GM21576 (cell line): ENCODE measurements around the gene UNC45B.
"Not testable (repeated sequence)": the region's sequence is repeated elsewhere in the genome, so short reads cannot be mapped to it uniquely, and the experiment has no call there.

Source experiments
- ATAC-seq: cut with Tn5 transposase; IDR thresholded peaks from one replicate; pipeline ENCODE4 v1.9.1; 2021; ENCODE audit warnings: mild to moderate bottlenecking, moderate library complexity; ENCODE audit not compliant: unreplicated experiment

The UNC45B gene

DNA sequence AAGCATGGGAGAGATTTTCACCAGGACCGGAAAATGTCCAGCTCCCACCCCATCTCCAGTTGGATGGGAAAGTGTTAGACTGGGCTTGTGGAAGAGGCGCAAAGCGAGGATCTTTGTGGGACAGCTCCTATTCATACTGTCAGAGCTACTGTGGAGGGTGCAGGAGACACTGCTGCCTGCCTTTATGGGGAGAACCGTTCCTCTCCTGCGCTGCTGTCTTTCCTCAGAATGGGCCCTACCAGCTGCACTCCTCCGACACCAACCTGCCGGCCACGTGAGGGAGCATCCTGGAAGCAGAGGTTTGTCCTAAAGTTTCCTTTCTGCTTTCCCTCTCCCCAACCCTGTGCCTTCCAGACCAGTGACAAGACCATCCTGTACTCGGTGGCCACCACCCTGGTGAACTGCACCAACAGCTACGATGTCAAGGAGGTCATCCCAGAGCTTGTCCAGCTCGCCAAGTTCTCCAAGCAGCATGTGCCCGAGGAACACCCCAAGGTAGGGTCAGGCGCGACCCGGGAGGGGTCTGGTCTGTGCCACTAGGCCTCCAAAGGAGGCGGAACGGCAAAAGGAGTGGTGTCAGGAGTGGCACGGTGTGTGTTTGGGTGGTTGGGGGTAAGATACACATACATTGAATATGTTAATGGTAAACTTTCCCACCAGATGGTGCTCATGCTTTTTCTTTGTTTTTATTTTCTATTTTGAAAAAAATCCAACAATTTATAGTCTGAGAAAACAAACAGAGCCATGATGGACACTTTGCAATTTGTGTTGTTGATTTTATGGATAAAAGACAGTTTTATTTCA lies 23.6 kb downstream of the UNC45B start:
- ATAC-seq: no peak

DNA sequence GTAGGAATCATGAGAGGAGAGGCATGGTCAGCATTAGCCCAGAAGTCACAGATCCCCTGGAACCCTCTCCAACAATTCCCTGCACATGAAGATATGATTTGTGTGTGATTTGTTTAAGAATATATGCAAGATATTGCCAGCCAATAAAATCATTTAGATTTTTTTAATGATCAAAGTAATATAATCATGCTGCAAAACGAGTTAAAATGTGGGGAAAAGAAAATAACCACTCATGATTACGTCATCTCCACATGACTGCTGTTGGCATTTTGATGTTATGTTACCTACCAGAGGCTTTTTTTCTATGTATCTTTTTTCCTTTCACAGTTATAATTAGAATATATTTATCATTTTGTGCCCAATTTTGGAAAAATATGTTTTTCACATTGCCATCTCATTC lies 24.2 kb downstream of the UNC45B start:
- no peak for ATAC-seq

DNA sequence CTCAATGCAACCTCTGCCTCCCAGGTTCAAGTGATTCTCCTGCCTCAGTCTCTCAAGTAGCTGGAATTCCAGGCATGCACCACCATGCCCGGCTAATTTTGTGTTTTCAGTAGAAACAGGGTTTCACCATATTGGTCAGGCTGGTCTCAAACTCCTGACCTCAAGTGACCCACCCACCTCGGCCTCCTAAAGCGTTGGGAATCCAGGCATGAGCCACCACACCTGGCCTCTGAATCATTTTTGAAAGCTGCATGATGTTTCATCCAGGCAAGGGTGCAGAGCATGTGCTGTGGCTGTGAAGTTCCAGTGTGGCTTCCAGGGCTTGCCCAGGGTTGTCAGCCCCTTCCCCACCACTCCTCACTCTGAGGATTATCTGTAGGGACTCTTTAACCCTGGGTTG lies 24.7 kb downstream of the UNC45B start:
- ATAC-seq: not testable (repeated sequence)

DNA sequence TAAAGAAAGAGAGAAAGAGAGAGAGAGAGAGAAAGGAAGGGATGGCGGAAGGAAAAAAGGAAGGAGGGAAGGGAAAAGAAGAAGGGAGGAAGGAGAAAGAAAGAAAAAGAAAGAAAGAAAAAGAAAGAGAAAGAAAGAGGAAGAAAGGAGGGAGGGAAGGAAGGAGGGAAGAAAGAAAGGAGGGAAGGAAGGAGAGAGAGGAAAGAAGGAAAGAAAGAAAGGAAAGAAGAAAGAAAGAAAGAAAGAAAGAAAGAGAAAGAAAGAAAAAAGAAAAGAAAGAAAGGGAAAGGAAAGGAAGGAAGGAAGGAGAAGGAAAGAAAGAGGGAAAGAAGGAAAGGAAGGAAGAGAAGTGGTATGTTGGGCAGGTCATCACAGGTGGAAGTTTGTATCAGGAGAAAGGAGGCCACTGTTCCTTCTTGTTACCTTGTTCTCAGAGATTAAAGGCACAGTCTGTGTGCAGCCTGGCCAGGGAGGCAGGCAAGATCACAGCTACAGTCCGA lies 27.3 kb downstream of the UNC45B start:
- no peak for ATAC-seq

DNA sequence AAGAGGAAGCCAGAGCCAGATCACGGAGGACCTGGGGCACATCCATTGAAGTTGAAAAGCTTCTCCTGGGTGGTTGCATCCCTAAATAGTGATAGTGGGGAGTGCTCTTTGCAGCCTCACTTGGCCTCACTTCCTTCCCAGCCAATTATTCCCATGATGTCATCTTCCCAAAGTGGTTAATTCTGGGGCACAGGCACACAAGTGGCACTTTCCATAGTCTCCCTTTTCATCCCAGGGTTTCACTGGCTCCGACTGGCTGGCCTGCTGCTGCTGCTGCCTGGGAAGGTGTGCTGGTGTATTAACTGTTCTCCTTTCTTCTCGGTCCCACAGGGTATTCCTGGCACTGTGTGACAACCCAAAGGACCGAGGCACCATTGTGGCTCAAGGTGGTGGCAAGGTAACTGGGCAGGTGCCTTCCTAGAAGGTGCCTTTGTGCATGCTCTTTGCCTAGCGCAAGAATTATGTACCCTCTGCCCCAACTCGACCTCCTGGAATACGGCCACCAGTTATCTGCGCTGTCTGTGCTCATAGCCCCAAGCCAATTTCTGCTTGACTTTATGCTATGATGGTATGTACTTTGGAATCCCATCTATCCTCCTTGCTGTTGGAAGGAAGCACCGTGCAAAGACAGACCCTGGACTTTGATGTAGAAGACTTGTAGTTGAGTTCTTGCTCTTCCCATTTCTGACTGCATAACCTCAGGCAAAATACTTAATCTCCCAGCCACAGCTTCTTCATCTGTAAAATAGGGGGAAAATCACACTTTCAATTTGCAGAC lies 28.2 kb downstream of the UNC45B start:
- ATAC-seq: no peak

DNA sequence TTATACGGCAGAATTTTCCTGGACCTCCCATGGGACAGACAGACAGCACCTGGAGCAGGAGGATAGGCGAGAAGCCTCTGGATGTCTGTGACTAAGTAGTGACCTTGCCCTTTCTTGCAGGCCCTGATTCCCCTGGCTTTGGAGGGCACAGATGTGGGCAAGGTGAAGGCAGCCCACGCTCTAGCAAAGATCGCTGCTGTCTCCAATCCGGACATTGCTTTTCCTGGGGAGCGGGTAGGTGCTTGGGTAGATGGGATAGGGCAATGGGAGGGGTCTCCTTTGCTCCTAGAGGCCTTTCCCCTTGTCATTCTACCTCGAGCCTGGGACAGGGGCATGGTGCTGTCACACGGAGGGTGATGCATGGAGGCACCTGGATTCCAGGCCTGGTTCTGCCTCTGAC lies 29.3 kb downstream of the UNC45B start:
- ATAC-seq: no peak

DNA sequence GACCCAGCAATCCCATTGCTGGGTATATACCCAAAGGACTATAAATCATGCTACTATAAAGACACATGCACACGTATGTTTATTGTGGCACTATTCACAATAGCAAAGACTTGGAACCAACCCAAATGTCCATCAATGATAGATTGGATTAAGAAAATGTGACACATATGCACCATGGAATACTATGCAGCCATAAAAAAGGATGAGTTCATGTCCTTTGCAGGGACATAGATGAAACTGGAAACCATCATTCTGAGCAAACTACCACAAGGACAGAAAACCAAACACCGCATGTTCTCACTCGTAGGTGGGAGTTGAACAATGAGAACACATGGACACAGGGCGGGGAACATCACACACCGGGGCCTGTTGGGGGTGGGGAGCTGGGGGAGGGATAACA lies 31.8 kb downstream of the UNC45B start:
- ATAC-seq: not testable (repeated sequence)

DNA sequence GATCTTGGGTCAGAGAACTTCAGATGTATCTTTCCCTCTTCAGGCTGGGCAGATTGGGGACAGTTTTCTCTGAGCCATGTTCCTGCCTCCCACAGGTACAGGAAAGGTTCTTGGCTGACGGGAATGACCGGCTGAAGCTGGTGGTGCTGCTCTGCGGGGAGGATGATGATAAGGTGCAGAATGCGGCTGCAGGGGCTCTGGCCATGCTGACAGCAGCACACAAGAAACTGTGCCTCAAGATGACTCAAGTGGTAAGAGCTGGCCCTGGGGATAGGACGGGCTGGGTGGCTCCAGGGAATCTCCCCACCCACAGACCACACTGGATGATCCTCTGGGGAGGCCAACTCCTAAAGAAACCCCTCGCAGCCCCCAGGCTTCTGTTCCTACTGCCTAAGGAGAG lies 35.7 kb downstream of the UNC45B start:
- no peak for ATAC-seq

DNA sequence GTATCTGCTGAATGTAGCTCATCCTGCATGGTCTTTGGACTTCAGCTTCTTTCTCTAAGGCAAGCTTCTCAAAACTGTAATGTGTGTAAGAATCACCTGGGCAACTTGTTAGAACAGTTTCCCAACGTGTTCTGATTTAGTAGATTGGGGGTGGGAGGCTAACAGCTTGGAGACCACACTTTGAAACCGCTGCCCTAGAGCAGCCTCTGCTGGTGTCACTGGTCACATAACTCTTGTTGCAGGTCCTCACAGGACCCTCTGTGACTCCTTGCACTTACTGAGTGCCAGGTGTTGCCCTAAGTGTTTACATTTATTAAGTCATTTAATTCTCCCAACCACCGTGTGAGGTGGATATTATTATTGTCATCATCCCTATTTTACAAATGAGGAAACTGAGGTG lies 36.7 kb downstream of the UNC45B start:
- ATAC-seq: no peak

DNA sequence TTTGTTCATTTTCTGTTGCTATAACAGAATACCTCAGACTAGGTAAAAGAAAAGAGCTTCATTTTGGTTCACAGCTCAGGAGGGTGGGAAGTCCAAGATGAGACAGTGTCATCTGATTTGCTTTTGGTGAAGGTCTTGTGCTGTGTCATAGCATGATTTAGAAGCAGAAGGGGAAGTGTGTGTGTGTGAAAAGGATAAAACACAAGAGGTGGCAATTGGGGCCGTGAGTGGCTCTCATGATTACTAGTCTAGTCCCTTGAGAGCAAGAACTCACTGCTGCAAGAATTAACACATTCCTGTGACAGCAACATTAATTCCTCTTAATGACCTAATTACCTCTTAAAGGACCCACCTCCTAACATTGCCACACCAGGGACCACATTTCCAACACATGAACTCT lies 38.2 kb downstream of the UNC45B start:
- ATAC-seq: no peak

DNA sequence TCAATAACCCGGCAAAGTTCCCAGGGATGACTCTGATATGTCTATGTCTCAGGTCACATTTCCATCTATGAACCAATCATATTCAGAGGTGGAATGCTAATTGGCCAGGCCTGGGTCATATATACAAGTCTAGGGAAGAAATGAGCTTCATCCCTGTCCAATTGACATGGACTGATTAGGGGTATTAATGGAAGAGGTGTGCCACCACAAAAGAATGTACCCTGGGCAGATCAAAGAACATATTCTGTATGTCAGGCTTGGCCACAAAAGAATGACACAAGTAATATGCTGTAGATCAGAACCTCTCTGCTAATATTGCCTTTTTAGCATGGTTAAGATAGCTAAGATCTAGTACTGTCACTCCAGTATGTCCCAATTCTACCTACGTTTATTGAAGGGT lies 39.9 kb downstream of the UNC45B start:
- no peak for ATAC-seq

DNA sequence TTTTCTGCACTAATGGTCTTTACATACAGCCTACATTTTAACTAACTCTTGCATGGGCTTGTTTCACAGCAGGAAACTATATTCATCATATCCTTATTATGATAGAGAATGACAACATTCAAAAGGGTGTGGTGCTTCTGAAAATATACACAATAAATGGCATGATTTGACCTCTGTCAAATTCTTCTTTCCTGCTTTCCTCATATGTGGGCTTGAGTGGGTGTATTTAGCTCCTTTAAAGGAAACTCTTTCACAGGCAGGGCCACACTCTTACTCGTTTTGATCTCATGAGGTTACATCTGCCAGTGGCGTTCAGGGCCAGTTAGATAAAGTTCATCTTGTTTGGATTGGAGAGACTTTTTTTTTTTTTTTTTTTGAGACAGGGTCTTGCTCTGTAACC lies 40.5 kb downstream of the UNC45B start:
- ATAC-seq: no peak

DNA sequence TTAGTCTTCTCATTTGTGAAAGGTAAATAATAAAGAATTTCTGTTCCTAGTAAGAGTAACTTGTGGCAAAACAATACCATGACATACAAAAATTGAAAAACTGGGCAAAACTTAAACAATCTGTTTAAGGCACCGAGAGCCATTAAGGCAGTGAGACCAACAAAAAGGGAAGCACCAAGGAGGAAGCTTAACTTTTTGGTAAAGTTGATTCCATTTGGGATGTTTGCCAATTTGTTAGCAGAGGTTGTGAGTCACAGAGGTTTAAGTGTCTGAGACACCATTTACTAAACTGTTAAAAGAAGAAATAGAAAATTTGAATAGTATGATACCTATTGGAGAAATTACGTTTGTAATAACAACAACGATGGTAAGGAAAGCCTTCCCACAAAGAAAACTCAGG lies 41.7 kb downstream of the UNC45B start:
- no peak for ATAC-seq

DNA sequence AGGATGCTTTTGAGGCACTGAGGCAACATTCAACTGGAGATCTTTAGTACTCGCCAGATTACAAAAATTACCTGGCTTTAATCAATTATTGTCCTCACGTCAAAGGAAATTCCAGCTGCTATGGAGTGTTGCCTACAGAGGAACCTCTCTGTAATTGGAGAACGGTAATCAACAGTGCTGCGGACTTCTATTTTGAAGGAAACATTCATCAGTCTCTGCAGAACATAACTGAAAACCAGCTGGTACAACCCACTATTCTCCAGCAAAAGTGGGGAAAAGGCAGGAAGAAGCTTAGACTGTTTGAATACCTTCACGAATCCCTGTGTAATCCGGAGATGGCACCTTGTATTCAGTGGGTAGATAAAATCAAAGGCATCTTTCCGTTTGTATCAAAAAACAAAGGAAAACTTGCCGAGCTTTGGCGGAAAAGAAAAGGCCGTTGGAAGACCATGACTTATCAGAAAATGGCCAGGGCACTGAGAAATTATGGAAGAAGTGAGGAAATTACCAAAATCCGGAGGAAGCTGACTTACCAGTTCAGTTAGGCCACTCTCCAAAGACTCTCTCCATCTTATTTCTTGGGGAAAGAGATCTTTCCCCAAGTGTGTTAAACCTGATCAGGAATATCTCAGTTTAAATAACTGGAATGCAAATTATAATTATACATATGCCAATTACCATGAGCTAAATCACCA lies 43.5 kb downstream of the UNC45B start:
- ATAC-seq: no peak

DNA sequence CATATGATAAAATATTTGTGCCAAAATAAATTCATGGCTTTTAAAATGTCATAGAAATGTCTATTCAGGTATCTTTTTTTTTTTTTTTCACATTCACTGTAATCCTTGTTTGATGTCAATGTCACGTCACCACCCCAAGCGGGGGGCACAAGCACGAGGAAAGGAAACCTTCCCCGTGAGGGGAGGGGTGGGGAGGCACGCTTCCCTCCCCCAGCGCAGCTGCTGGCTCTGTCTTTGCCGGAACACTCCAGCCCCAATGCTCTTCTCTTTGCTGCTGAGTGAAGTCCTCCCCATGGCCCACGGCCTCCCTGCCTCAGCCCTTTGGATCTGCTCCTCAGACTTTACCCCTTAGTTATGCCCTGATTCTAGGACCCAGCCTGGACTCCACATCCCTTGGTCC lies 45.1 kb downstream of the UNC45B start:
- ATAC-seq: no peak

DNA sequence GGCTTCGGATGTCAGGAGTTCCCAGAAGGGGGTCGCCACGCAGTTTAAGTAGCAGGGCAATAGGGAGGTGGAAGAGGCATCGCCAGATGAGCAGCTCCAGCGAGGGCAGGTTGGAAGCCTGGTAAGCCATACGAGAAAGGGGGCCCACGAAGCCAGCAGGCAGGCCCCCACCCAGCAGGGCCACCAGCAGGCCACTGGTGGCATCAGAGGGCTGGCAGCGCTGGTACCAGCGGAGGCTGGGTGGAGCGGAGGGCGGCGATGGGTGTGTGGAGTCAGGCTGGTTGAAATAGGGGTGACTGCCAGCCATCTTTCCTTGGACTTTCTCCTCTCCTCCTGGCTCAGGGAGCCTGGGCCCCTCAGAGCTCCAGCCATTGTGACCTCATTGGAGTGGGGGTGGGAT lies 46.4 kb downstream of the UNC45B start, which contains the start of gene SLC35G3:
SLC35G3 (minus strand) TSS at position 393 of the 400 bp plus-strand sequence; CDS start at position 307, 86 bp downstream.
- not testable (repeated sequence) for ATAC-seq

DNA sequence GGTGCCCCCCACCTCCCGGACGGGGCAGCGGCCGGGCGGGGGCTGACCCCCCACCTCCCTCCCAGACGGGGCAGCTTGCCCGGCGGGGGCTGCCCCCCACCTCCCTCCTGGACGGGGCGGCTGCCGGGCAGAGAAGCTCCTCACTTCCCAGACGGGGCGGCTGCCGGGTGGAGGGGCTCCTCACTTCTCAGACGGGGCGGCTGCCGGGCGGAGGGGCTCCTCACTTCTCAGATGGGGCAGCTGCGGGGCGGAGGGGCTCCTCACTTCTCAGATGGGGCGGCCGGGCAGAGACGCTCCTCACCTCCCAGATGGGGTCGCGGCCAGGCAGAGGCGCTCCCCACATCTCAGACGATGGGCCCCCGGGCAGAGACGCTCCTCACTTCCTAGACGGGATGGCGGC lies 47.4 kb downstream of the UNC45B start:
- ATAC-seq: not testable (repeated sequence)

DNA sequence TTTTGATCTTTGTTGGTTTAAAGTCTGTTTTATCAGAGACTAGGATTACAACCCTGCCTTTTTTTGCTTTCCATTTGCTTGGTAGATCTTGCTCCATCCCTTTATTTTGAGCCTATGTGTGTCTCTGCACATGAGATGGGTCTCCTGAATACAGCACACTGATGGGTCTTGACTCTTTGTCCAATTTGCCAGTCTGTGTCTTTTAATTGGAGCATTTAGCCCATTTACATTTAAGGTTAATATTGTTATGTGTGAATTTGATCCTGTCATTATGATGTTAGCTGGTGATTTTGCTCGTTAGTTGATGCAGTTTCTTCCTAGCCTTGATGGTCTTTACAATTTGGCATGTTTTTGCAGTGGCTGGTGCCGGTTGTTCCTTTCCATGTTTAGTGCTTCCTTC lies 55.0 kb downstream of the UNC45B start:
- not testable (repeated sequence) for ATAC-seq

DNA sequence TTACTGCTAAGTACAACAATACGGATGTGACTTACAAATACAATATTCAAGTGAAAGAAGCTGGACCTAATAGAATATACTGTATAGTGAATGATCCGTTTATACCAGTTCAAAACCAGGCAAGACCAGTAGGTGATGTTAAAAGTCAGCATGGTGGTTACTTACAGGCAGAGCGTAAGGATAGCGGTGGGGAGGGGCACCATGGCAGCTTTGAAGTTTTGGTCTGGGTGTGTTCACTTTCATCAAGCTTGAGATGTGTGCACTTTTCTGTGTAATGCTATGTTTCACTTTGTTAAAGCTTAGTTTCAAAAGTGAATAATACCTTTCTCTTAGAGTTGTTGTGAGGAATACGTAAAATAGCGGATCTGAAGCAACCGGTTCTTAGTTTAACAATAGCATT lies 63.1 kb downstream of the UNC45B start:
- no peak for ATAC-seq

DNA sequence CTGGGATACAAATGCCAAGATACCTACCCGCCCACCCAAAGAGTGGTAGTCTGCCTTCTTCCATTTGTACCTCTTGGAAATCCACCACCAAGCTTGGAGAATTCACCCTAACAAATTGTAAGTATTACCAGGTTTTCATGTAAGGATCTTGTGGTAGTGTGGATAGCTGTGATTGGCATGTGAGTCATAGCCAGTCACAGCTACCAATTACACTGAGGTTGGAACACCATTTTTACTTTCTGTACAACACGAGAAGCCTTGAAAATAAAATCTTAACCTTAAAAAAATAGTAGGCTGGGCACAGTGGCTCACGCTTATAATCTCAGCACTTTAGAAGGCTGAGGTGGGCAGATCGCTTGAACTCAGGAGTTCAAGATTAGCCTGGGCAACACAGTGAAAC lies 65.1 kb downstream of the UNC45B start:
- ATAC-seq: no peak

DNA sequence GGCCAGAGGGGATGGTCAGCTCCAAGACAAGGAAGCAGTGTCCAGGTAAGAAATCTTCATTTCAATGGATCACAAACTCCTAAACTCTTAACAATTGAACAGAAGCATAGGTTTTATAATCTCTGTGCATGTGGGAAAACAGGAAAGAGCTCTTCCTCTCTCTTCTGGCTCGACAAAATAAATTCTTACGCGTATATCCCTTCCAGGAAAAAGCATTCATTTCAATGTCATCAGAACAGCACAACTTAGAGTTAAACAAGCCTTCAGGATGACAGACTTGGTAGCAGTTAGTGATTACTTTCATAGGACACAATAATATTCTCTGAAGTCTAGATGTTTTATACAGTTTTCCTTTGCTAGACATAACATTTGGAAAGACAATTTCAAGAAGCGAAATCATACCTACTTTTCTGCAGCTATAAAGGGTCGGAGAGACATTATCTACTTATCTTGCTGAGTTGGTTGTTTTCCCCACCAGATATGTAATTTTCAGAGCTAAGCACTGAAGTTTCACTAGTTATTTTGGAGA lies 65.9 kb downstream of the UNC45B start:
- ATAC-seq: no peak
